Uterus (tissue), 4 donors: ENCODE results near the gene RTP2. TPM values are rescaled to one million over a fixed set of nuclear protein-coding genes. Genes with fewer than 3 reads are reported as not detected.
"Not testable (repeated sequence)": the region's sequence is repeated elsewhere in the genome, so short reads cannot be mapped to it uniquely, and the experiment has no call there.

Experiments
- DNase-seq, 2 donors: peaks; one replicate each; pipeline ENCODE4 v3.0.0-alpha.2; 2019 to 2020
- H3K27ac ChIP-seq, 2 donors: fragments of 200-600 bp; sonication (generic); 1 replicate in 1 of 2; 2 replicates in 1 of 2; pipeline ENCODE4 v1.5.1; 2016 to 2018
- H3K27me3 ChIP-seq, 2 donors: fragments of 200-600 bp; sonication (generic); one replicate each; pipeline ENCODE4 v1.5.1; 2018 to 2019; ENCODE audit warnings: control low read depth in 1 of 2
- H3K36me3 ChIP-seq, 2 donors: fragments of 200-600 bp; sonication (generic); one replicate each; pipeline ENCODE4 v1.5.1; 2019; ENCODE audit warnings: control low read depth in 1 of 2
- H3K4me1 ChIP-seq, 2 donors: fragments of 200-600 bp; sonication (generic); one replicate each; pipeline ENCODE4 v1.5.1; 2018 to 2019; ENCODE audit warnings: control low read depth in 1 of 2
- H3K4me3 ChIP-seq, 2 donors: fragments of 200-600 bp; sonication (generic); 1 replicate in 1 of 2; 2 replicates in 1 of 2; pipeline ENCODE4 v1.5.1; 2018 to 2019; ENCODE audit warnings: mild to moderate bottlenecking in 1 of 2
- H3K9me3 ChIP-seq, 2 donors: fragments of 200-600 bp; sonication (generic); one replicate each; pipeline ENCODE4 v1.5.1; 2019; ENCODE audit warnings: control low read depth in 1 of 2
- CTCF ChIP-seq, 4 experiments: fragments of 200-600 bp in 2 of 4; fragments of 450-650 bp in 2 of 4; sonication (generic) in 2 of 4; IDR thresholded peaks; one replicate each; pipeline ENCODE4 v1.5.1; 2016 to 2019; ENCODE audit warnings: antibody characterized with exemption in 4 of 4, mild to moderate bottlenecking in 2 of 4, moderate library complexity in 1 of 4
- POLR2A ChIP-seq, 2 donors: fragments of 450-650 bp; IDR thresholded peaks; one replicate each; pipeline ENCODE4 v1.6.1; 2016; ENCODE audit warnings: antibody characterized with exemption in 2 of 2, mild to moderate bottlenecking in 1 of 2, moderate library complexity in 1 of 2
- intact Hi-C: fragments of 100-400 bp; cut with DNase I; formaldehyde crosslinking; loops from one replicate; pipeline ENCODE4 v1.15.1; 2023; ENCODE audit warnings: low total_unique reads
- total RNA-seq, 4 donors: library from RNA; depleted of rRNA in 3 of 4; stranded (reverse); fragments of >200 nt in 3 of 4; gene quantifications; one replicate each; pipeline versions ENCODE4 v1.1.0 to v1.2.4, GENCODE V29; 2014 to 2023
- donor health status: DM: yes; HTN: yes; CAD: no.

RTP2 gene
- total RNA-seq, 4 donors from 2014 or later = not detected

GRCh38 chr3:187685948-187686347 is 16.4 kb downstream of the RTP2 start:
- no peaks in the 10 kb centered on the region for H3K4me1 ChIP-seq
- H3K4me3 ChIP-seq = no peak overlapping the region
- TF ChIP-seq POLR2A (IDR thresholded peaks at IDR 0.05) (no peak), CTCF (IDR thresholded peaks at IDR 0.05) (no peak)
- no peaks in the 10 kb centered on the region for H3K36me3 ChIP-seq
- no peak for DNase-seq
- H3K9me3 ChIP-seq = no peaks in the 10 kb centered on the region
- intact Hi-C loops = no loop called here
- no peak overlapping the region for H3K27ac ChIP-seq
- H3K27me3 ChIP-seq = no peaks in the 10 kb centered on the region

- H3K4me1 ChIP-seq = no peaks in the 10 kb centered on the region
- no peak for TF ChIP-seq POLR2A (IDR thresholded peaks at IDR 0.05)
- no peak for TF ChIP-seq CTCF (IDR thresholded peaks at IDR 0.05)
- no peak overlapping the region for H3K27ac ChIP-seq
- no peaks in the 10 kb centered on the region for H3K9me3 ChIP-seq
- DNase-seq = no peak
- intact Hi-C loops = no loop called here
- H3K36me3 ChIP-seq = no peaks in the 10 kb centered on the region
- H3K4me3 ChIP-seq = no peak overlapping the region
- H3K27me3 ChIP-seq = no peaks in the 10 kb centered on the region
These were observed 17.5 kb downstream of the RTP2 start for GRCh38 chr3:187684880-187685279.

GRCh38 chr3:187684444-187684843 is 17.9 kb downstream of the RTP2 start:
- Histone ChIP-seq H3K4me1 (no peaks in the 10 kb centered on the region), H3K27ac (no peak overlapping the region), H3K36me3 (no peaks in the 10 kb centered on the region), H3K9me3 (no peaks in the 10 kb centered on the region), H3K4me3 (no peak overlapping the region), H3K27me3 (no peaks in the 10 kb centered on the region)
- DNase-seq = no peak
- intact Hi-C loops = no loop called here
- TF ChIP-seq POLR2A (IDR thresholded peaks at IDR 0.05) (no peak), CTCF (IDR thresholded peaks at IDR 0.05) (no peak)

- H3K4me3 ChIP-seq, H3K27ac ChIP-seq, DNase-seq, intact Hi-C loops, H3K4me1 ChIP-seq, H3K9me3 ChIP-seq, H3K36me3 ChIP-seq, H3K27me3 ChIP-seq: not testable (repeated sequence)
These were observed 20.6 kb downstream of the RTP2 start for GRCh38 chr3:187681756-187682155.

- Histone ChIP-seq H3K27ac (no peak overlapping the region), H3K27me3 (no peaks in the 10 kb centered on the region), H3K4me3 (no peak overlapping the region), H3K4me1 (no peaks in the 10 kb centered on the region), H3K9me3 (no peaks in the 10 kb centered on the region), H3K36me3 (no peaks in the 10 kb centered on the region)
- intact Hi-C loops = loop anchor here (10.0 kb wide), 2 partner anchors 355 to 455 kb away; no protein-coding TSS in a partner anchor
- peak; percentile 76 to 79 for DNase-seq
- TF ChIP-seq CTCF (IDR thresholded peaks at IDR 0.05) = peak; percentile 85 to 89 (median 86)
- TF ChIP-seq POLR2A (IDR thresholded peaks at IDR 0.05) = no peak
These were observed 22.5 kb downstream of the RTP2 start for GRCh38 chr3:187679638-187680396.
